RWPE1 (cell line): ENCODE data around the gene F12.
"Not testable (repeated sequence)": the region's sequence is repeated elsewhere in the genome, so short reads cannot be mapped to it uniquely, and the experiment has no call there.

Experiments used
- CTCF ChIA-PET: fragments of 350-600 bp; sonication (Branson Sonifier 250); formaldehyde crosslinking; extraction: SDS; loops from one replicate; lab custom pipeline; 2021; lab: Yijun Ruan, JAX
- POLR2A ChIA-PET: fragments of 400-600 bp; formaldehyde crosslinking; extraction: SDS; loops from one replicate; lab custom pipeline; 2020; ENCODE audit warnings: antibody characterized with exemption; ENCODE audit not compliant: low non-redundant PET; lab: Yijun Ruan, JAX
- DNase-seq: peaks from one replicate; pipeline ENCODE4 v3.0.0; 2012; ENCODE audit warnings: low spot score
- H3K27ac ChIP-seq: fragments of 450-650 bp; 2 replicates; pipeline ENCODE4 v1.5.1; 2017
- CTCF ChIP-seq: fragments of 450-650 bp; conservative IDR thresholded peaks from 2 replicates; pipeline ENCODE4 v1.5.1; 2017; ENCODE audit warnings: low read depth, mild to moderate bottlenecking

The F12 gene

GRCh38 chr5:177425801-177426565, 16.6 kb upstream of the F12 start:
- POLR2A ChIA-PET, result interaction anchor here (0.5 to 2.0 kb wide), 12 partner anchors 11 to 698 kb away, joined by 3 to 11 read pairs (median 4); partner anchors contain the start of gene F12
- CTCF ChIA-PET, result interaction anchor here (0.6 to 9.8 kb wide), 8 partner anchors 18 to 116 kb away, joined by 3 to 100 read pairs (median 3); no protein-coding TSS in a partner anchor
- DNase-seq, result peak; percentile 100
- TF ChIP-seq CTCF, result no peak
- peak overlapping the region; percentile 94 for H3K27ac ChIP-seq

DNA sequence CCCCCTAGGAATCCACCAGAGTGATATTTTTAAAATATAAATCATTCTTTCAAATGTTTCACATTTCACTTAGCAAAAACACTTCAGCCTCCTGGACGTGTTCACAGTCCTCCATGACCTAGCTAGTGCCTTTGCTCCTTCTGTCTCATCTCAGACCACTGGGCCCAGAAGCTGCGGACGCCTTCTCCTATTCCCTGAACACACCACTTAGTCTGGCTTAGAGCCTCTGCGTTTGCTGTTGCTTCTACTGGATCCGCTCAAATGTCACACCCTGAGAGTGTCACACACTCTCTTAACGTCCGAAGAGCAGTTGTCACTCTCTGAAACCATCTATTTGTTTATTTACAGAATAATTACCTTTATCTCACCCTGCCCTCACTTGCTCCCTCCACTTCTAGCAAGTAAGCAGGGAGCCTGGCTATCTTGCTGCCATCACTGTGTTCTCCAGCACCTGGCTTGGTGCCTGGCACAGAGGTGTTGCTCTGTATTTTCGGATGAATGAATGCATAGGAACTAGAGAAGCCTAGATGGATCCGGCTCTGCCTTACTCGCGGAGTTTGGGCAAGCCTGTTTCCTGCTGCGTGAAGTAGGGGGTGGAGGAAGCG, 15.9 kb upstream of the F12 start:
- no peak for DNase-seq
- peak overlapping the region; percentile 94 for H3K27ac ChIP-seq
- TF ChIP-seq CTCF, result no peak
- ChIA-PET POLR2A (interaction anchor here (0.7 to 2.0 kb wide), 3 partner anchors 22 to 699 kb away, joined by 3 to 11 read pairs (median 7); no protein-coding TSS in a partner anchor), CTCF (interaction anchor here (9.8 kb wide), 1 partner anchor 22 kb away, joined by 100 read pairs; no protein-coding TSS in a partner anchor)

DNA sequence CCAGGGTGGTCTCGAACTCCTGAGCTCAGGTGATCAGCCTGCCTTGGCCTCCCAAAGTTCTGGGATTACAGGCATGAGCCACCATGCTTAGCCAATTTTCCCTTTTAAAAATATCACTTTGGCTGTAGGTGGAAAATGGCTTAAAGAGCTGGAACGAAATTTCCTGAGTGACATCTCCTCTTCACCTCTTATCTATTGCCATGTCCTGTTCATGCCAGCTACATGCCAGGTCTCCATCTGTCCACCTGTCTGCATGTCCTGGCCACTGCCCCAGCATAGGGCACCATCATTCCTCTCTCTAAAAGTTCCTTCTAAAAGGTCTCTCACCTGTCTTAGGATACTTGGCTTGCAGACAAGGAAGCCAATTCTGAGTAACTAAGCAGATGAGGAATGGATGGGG, 14.3 kb upstream of the F12 start:
- ChIA-PET CTCF (interaction anchor here (0.6 to 9.8 kb wide), 3 partner anchors 20 to 762 kb away, joined by 3 to 100 read pairs (median 3); no protein-coding TSS in a partner anchor), POLR2A (no interaction called here)
- no peak for DNase-seq
- no peak overlapping the region for H3K27ac ChIP-seq
- TF ChIP-seq CTCF, result no peak

DNA sequence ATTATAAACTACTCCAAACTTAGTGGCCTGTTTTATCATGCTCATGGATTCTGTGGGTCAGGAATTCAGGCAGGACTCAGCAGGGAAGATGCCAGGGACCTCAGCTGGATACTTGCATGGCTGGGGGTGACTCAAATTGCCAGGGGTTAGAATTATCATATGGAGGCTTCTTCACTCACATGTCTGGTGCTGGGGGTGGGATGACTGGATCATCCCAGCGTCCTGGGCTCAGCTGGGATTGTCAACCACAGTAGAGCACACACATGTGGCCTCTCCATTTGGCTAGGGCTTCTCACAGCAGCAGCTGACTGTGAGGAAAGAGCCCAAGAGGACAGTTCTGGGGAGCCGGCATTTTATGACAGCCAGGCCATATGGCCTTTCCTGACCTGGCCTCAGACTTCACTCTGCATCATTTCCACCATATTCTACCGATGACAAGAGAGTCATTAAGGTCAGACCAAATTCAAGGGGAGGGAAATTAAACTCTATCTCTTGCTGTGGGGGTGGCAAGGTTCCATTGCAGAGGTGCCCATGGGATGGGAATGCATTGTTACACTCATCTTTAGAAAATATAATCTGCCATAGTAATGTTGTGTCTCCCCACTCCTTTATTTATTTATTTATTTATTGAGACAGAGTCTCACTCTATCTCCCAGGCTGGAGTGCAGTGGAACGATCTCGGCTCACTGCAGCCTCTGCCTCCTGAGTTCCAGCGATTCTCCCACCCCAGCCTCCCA, 11.9 kb upstream of the F12 start:
- ChIA-PET POLR2A (no interaction called here), CTCF (interaction anchor here (0.6 kb wide), 1 partner anchor 17 kb away, joined by 3 read pairs; no protein-coding TSS in a partner anchor)
- H3K27ac ChIP-seq, result no peak overlapping the region
- DNase-seq, result no peak
- no peak for TF ChIP-seq CTCF

- CTCF ChIA-PET, result interaction anchor here (0.6 kb wide), 1 partner anchor 16 kb away, joined by 8 read pairs; no protein-coding TSS in a partner anchor
- H3K27ac ChIP-seq, POLR2A ChIA-PET, DNase-seq: not testable (repeated sequence)
Measured at GRCh38 chr5:177420472-177420871, 11.1 kb upstream of the F12 start.

GRCh38 chr5:177419046-177419445, 9.7 kb upstream of the F12 start:
- no peak overlapping the region for H3K27ac ChIP-seq
- no peak for TF ChIP-seq CTCF
- ChIA-PET CTCF (interaction anchor here (1.0 to 2.1 kb wide), 2 partner anchors 15 to 36 kb away, joined by 6 to 10 read pairs; no protein-coding TSS in a partner anchor), POLR2A (interaction anchor here (0.6 kb wide), 1 partner anchor 10 kb away, joined by 5 read pairs; no protein-coding TSS in a partner anchor)
- DNase-seq, result no peak

DNA sequence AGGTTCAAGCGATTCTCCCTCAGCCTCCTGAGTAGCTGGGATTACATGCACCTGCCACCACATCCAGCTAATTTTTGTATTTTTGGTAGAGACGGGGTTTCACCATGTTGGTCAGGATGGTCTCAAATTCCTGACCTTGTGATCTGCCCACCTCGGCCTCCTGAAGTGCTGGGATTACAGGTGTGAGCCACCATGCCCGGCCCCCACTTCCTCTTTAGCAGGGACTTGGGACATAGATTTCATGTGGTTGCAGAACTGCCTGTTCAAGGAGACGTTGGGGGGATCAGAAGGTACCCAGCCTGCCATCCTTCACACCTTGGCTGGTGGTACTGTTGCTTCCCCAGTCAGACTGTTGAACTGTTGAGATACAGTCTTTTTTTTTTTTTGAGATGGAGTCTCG, 7.7 kb upstream of the F12 start:
- POLR2A ChIA-PET, result not testable (repeated sequence)

More for the DNA sequence above, 7.7 kb upstream of the F12 start:
- CTCF ChIA-PET, result interaction anchor here (0.7 to 1.1 kb wide), 2 partner anchors 12 to 27 kb away, joined by 3 to 4 read pairs; no protein-coding TSS in a partner anchor
- not testable (repeated sequence) for DNase-seq, H3K27ac ChIP-seq
